Right lobe of liver (tissue), 6 donors: Measurements from ENCODE around the gene FSTL5. TPM values are rescaled to one million over a fixed set of nuclear protein-coding genes. Genes with fewer than 3 reads are reported as not detected.

Experiments used
- ATAC-seq, 4 donors: fragments of 200-7000 bp; cut with Tn5 transposase; one replicate each; pipeline ENCODE4 v1.9.1; 2020; ENCODE audit warnings: mild to moderate bottlenecking in 4 of 4, moderate library complexity in 4 of 4
- DNase-seq, 3 donors: peaks; one replicate each; pipeline ENCODE4 v3.0.0-alpha.2; 2020
- H3K27ac ChIP-seq, 3 donors: fragments of 200-600 bp; one replicate each; pipeline ENCODE4 v1.8.0; 2022
- H3K27me3 ChIP-seq, 2 donors: fragments of 200-600 bp; one replicate each; pipeline ENCODE4 v1.8.0; 2022
- H3K36me3 ChIP-seq, 4 donors: fragments of 200-600 bp; sonication (generic) in 1 of 4; one replicate each; pipeline versions ENCODE4 v1.5.1 to v1.8.0; 2017 to 2022; ENCODE audit warnings: control low read depth in 1 of 4
- H3K4me1 ChIP-seq, 4 donors: fragments of 200-600 bp; sonication (generic) in 1 of 4; one replicate each; pipeline versions ENCODE4 v1.5.1 to v1.8.0; 2017 to 2022; ENCODE audit warnings: control low read depth in 1 of 4
- H3K4me3 ChIP-seq, 3 donors: fragments of 200-600 bp; one replicate each; pipeline ENCODE4 v1.8.0; 2022
- H3K9me3 ChIP-seq, 4 donors: fragments of 200-600 bp; sonication (generic) in 1 of 4; one replicate each; pipeline versions ENCODE4 v1.5.1 to v1.8.0; 2017 to 2022; ENCODE audit warnings: control low read depth in 1 of 4
- POLR2A ChIP-seq: fragments of 450-650 bp; IDR thresholded peaks from one replicate; pipeline ENCODE4 v1.6.1; 2017; ENCODE audit warnings: antibody characterized with exemption, mild to moderate bottlenecking
- WGBS: methylation state at CpG from one replicate; pipeline ENCODE4 v1.1.6; 2018; ENCODE audit warnings: low coverage, low lambda C conversion rate; ENCODE audit not compliant: insufficient coverage; ENCODE audit errors: missing lambda C conversion rate; 5-methylcytosine and 5-hydroxymethylcytosine counted together
- intact Hi-C, 2 donors: fragments of 100-400 bp; cut with DNase I; formaldehyde crosslinking; loops; one replicate each; pipeline versions ENCODE4 v1.11.2 to v1.14.1; 2022
- total RNA-seq, 6 experiments: library from RNA; depleted of rRNA in 2 of 6; stranded (reverse); fragments of >200 nt in 2 of 6; fragmentation: NEBNext Ultra II Directional in 3 of 6; extraction: Animal tissue kit (Norgen Biotek cat#: 25700) in 3 of 6; gene quantifications; one replicate each; pipeline versions ENCODE4 v1.1.0 to v1.2.4, GENCODE V29; 2016 to 2023
- TF ChIP-seq, protein P1 (sequence below), 4 donors: fragments of 200-600 bp in 3 of 4; fragments of 450-650 bp in 1 of 4; IDR thresholded peaks; one replicate each; pipeline versions ENCODE4 v1.5.1 to v1.8.0; 2016 to 2022; ENCODE audit warnings: antibody characterized with exemption in 4 of 4, mild to moderate bottlenecking in 2 of 4
- donor health status: DM: no; HTN: yes; CAD: no.
- donor health status: DM: no; HTN: no; CAD: no.
- donor health status: DM: no; HTN: no; CAD: no.
- donor health status: DM: no; HTN: yes; CAD: no.
- donor health status: DM: no; HTN: yes; CAD: no.

The FSTL5 gene
- total RNA-seq, 6 experiments from 2014 or later = 0.12 to 0.95 TPM; not detected in 4

DNA sequence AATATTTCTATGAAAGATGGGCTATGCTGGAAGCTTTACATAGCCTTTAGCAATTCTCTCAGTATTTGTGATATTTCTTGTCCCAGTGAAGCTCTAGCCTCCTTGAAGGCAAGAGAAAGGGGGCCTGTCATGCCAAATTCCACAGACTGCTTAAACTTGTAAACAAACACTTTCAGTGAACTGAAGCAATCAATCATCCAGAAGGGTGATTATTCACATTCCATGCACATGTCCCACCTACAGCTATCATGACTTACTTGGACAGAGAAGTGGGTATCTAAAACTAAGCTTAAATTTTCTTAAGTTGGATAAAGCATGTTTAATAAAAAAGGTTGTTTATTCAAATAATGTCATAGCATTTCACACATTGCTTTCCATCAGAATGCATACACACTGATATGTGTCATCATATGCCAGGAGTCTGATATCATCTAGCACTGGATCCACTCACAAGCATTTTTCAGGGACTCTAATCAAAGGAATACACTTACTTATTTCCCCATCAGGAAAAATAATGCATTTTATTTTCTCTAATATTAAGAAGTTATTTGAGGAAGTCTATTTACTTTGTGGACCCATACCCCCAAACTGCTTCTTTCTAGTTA is 1.2 kb upstream of the FSTL5 start:
- TF ChIP-seq, protein P1, sequence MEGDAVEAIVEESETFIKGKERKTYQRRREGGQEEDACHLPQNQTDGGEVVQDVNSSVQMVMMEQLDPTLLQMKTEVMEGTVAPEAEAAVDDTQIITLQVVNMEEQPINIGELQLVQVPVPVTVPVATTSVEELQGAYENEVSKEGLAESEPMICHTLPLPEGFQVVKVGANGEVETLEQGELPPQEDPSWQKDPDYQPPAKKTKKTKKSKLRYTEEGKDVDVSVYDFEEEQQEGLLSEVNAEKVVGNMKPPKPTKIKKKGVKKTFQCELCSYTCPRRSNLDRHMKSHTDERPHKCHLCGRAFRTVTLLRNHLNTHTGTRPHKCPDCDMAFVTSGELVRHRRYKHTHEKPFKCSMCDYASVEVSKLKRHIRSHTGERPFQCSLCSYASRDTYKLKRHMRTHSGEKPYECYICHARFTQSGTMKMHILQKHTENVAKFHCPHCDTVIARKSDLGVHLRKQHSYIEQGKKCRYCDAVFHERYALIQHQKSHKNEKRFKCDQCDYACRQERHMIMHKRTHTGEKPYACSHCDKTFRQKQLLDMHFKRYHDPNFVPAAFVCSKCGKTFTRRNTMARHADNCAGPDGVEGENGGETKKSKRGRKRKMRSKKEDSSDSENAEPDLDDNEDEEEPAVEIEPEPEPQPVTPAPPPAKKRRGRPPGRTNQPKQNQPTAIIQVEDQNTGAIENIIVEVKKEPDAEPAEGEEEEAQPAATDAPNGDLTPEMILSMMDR (IDR thresholded peaks at IDR 0.05) = no peak
- TF ChIP-seq POLR2A = no peak
- Histone ChIP-seq H3K4me1 (no peaks in the 10 kb centered on the region), H3K9me3 (no peaks in the 10 kb centered on the region), H3K27ac (no peak overlapping the region), H3K36me3 (no peaks in the 10 kb centered on the region), H3K27me3 (peaks cover 0 to 16% of the 10 kb centered on the region in 2 donors), H3K4me3 (no peak overlapping the region)
- DNase-seq (no peak), ATAC-seq (no peak)
- intact Hi-C loops = no loop called here

- DNase-seq (no peak), ATAC-seq (no peak)
- TF ChIP-seq POLR2A = no peak
- TF ChIP-seq, protein P1 (IDR thresholded peaks at IDR 0.05) = no peak
- Histone ChIP-seq H3K27me3 (peaks cover 0 to 16% of the 10 kb centered on the region in 2 donors), H3K4me1 (no peaks in the 10 kb centered on the region), H3K27ac (no peak overlapping the region), H3K4me3 (no peak overlapping the region), H3K9me3 (no peaks in the 10 kb centered on the region), H3K36me3 (no peaks in the 10 kb centered on the region)
- WGBS = 53% methylated on average over 2 of the region's 2 CpGs
- intact Hi-C loops = no loop called here
These were observed 1.1 kb downstream of the FSTL5 start for GRCh38 chr4:162162672-162163071.

- no peak for ATAC-seq
- 48% methylated on average over 2 of the region's 2 CpGs for WGBS
- TF ChIP-seq, protein P1 (IDR thresholded peaks at IDR 0.05) = no peak
- no peak for TF ChIP-seq POLR2A
These were observed 6.6 kb downstream of the FSTL5 start for GRCh38 chr4:162157241-162157640.

DNA sequence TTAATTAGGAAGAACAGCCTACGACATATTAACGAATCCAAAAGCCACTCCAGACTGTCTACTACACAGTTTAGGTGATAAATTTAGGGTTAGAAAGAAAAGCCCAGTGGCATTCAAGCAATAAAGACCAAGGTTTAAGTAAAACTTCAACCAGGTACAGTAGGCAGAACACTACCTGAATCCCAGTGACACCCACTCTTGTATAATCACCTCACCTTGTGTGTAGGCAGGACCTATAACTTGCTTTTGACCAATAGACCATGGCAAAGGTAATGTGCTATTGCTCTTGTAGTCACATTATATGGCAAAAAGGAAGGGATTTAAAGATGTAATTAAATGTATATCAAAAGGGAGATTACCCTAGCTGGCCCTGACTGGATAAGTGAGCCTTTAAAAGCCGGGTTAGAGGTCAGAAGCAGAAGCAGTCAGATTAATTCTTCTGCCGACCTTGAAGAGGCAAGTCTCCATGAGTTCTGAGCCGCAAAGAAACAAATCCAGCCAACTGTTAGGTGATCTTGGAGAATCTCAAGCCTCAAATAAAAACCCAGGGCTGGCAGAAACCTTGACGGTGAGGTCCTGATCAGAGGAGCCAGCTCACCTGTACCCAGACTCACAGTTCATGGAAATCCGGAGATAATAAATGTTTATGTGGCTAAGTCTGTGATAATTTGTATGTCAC is 8.8 kb downstream of the FSTL5 start:
- intact Hi-C loops = no loop called here
- Histone ChIP-seq H3K9me3 (no peaks in the 10 kb centered on the region), H3K4me1 (no peaks in the 10 kb centered on the region), H3K27me3 (no peaks in the 10 kb centered on the region), H3K27ac (no peak overlapping the region), H3K4me3 (no peak overlapping the region), H3K36me3 (no peaks in the 10 kb centered on the region)
- no peak for DNase-seq
- ATAC-seq = no peak
- WGBS = 42% methylated on average over 7 of the region's 7 CpGs
- TF ChIP-seq, protein P1 (IDR thresholded peaks at IDR 0.05) = no peak
- TF ChIP-seq POLR2A = no peak

More at GRCh38 chr4:162157241-162157640, 6.6 kb downstream of the FSTL5 start:
- no peak for DNase-seq
- no peak overlapping the region for H3K27ac ChIP-seq
- no peaks in the 10 kb centered on the region for H3K9me3 ChIP-seq
- H3K36me3 ChIP-seq = no peaks in the 10 kb centered on the region
- H3K27me3 ChIP-seq = no peaks in the 10 kb centered on the region
- intact Hi-C loops = no loop called here
- H3K4me1 ChIP-seq = no peaks in the 10 kb centered on the region
- no peak overlapping the region for H3K4me3 ChIP-seq
